ENCODE data around the gene MAMDC2.
"Not testable (repeated sequence)": the region's sequence is repeated elsewhere in the genome, so short reads cannot be mapped to it uniquely, and the experiment has no call there.

Gene MAMDC2

DNA sequence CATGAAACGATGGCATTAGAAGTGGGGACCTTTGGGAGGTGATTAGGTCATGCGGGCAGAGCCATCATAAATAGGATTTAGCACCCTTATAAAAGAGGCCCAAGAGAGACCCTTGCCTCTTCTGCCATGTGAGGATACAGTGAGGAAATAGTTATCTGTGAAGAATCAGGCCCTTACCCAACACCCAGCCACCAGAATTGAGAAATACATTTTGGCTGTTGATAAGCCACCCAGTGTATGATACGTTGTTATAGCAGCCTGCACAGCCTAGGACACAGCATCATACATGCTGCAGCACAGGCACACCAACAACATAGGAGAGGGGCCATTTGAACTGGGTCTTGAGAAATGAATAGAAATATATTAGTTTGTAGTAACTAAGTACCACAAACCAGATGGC is 8.0 kb upstream of the MAMDC2 start:
- no peak for DNase-seq (ENCODE audit: low read depth in 3 of 3, low spot score in 1 of 3)

DNA sequence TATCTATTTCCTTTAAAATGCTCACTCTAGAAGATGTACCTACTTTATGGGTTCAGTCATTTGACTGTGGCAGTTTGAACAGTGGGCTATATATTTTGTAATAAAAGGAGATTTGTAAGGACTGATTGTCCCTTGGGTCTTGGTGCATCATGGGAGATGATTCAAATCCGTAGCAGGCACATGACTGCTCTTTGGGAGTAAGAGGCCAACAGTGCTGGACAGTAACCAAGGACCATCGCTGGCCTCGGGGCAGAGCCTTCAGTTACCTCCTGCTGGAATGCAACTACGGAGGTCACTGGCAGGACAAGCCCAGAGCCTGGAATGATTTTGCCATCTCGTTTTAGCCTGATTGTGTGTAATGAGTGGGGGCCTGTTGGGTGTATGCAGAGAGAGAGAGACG is 7.0 kb upstream of the MAMDC2 start:
- no peak for DNase-seq (ENCODE audit: low read depth in 3 of 3, low spot score in 1 of 3)

DNA sequence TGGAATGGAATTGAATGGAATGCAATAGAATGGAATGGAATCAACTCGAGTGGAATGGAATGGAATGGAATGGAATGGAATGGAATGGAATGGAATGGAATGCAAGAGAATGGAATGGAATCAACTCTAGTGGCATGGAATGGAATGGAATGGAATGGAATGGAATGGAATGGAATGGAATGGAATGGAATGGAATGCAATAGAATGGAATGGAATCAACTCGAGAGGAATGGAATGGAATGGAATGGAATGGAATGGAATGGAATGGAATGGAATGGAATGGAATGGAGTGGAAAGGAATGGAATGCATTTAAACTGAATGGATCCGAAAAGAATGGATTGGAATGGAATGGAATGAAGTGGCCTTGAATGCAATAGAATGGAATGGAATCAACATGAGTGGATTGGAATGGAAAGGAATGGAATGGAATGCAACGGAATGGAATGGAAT is 5.5 kb upstream of the MAMDC2 start:
- DNase-seq (ENCODE audit: low read depth in 3 of 3, low spot score in 1 of 3): not testable (repeated sequence)

DNA sequence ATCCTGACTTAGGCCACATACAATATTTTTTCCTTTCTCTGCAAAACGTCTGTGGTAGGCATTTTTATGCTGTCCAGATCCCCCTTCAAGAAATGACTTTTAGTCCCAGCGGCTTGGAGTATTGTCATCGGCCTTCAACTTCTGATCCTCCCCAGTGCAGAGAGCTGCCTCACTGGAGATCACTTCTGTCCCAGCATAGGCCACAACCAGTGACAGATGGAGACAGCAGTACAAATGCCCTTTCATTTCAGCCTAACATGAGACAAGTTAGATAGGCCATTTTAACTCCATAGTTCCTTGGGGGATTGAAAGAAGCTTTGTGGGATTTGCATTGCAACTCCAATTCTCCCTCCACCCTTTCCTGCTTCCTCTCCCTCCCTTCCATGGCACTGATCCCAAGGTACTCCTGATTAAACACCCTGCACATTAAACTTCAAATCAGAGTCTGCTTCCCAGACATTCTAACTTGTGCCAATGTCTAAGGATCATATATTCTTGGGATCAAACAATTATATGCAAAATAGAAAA is 3.2 kb upstream of the MAMDC2 start:
- DNase-seq (ENCODE audit: low read depth in 3 of 3, low spot score in 1 of 3): no peak

DNA sequence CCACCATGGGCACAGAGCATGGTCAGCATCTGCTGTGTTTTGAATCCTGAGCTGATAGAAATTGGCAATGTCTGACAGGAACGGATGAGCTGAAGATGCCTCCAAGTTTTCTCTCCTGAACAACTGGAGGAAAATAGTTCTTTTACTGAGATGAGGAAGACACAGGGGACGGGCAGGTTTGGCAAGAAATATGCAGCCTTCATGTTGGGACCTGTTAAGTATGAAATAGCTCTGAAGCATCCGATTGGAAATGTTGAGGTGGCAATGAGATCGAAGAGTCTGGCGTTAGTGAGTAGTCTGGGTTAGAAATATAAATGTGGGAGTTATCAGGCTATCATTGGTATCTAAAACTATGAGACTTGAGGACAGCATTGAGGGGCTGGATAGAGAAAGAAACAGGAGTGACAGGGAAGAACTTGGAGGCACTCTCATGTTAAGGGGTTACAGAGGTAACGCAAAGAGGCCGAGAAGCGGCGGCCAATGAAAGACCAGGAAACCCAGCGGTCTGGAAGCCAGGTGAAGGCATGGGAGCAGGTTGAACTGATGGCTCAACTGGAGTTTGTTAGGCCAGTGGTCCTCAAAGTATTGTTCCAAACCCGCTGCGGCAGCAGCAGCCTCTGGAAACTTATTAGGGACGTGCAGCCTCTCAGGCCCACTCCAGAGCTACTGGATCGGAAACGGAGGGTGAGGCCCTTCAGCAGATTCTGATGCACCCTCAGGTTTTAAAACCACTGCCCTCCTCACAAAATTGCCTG is 1.0 kb upstream of the MAMDC2 start:
- DNase-seq (ENCODE audit: low read depth in 3 of 3, low spot score in 1 of 3): no peak

DNA sequence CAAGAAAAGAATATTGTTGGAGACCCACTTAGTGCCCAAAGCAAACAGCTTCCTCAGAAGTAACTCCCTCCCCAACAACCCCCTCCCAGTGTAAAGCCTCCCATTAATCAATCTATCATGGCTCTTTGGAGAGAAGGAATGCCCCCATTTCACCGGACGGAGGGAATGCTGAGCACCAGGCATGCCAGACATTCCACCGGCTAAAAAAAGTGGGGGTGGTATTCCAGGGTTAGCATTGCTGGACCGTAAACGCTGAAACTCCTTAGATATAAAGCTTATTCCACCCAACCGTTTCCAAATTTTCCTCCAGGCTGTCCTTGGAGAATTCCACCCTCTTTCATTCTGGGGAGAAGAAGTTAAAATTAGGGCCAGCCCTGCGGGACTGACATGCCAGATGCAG is 363 bp upstream of the MAMDC2 start:
- DNase-seq (ENCODE audit: low read depth in 3 of 3, low spot score in 1 of 3): no peak

DNA sequence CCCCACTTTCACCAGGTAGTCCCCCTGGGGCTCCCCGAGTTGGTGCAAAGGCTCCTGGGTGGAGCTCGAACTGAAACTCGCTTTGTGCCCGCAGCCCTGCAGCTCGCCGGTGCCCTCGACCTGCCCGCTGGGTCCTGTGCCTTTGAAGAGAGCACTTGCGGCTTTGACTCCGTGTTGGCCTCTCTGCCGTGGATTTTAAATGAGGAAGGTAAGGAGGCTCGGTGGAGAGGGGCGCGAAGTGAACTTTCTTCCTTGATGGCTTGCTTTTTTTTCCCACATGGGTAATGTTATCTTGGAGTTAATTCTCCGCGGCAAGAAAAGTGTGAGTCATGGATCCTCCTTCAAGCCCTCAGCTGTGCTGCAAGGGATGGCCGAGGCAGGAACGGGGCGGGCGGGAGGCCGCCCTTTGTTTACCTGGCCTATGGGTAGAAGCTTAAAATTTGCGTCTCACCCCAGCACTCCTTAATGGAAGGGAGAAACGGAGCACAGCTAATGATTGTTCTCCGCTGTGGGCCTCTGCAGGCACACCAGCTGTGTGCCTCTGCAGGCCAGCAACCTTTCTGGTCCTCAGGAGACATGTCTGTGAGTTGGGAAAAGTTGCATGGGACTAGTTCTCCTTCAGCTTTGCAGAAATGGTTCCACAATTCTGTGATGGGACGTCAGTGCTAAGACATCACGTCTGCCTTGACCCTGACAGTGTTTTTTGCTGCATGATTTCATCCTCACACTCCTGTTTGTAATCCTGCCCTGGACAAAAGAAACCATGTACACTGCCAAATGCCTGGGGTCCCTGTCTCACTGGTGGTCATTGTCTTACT is 1.1 kb downstream of the MAMDC2 start:
- no peak for DNase-seq (ENCODE audit: low read depth in 3 of 3, low spot score in 1 of 3)

DNA sequence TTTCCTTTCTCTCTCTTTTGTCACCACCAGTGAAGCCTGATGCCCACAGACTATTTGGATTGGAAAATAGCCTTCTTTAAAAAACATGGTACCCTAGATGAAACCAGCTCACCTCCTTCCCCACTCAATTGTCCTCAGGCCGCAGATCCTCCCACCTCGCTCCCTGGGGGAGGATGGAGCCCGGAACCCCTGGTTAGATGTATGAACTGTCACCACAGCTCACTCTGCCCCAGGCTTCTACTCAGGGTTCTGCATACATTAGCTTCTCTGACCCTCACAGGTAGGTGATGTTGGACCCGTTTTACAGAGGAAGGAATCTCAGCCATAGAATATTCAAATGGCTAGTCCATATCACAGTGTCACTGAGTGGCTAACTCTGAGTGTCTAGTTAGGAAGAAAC is 1.8 kb downstream of the MAMDC2 start:
- no peak for DNase-seq (ENCODE audit: low read depth in 3 of 3, low spot score in 1 of 3)

DNA sequence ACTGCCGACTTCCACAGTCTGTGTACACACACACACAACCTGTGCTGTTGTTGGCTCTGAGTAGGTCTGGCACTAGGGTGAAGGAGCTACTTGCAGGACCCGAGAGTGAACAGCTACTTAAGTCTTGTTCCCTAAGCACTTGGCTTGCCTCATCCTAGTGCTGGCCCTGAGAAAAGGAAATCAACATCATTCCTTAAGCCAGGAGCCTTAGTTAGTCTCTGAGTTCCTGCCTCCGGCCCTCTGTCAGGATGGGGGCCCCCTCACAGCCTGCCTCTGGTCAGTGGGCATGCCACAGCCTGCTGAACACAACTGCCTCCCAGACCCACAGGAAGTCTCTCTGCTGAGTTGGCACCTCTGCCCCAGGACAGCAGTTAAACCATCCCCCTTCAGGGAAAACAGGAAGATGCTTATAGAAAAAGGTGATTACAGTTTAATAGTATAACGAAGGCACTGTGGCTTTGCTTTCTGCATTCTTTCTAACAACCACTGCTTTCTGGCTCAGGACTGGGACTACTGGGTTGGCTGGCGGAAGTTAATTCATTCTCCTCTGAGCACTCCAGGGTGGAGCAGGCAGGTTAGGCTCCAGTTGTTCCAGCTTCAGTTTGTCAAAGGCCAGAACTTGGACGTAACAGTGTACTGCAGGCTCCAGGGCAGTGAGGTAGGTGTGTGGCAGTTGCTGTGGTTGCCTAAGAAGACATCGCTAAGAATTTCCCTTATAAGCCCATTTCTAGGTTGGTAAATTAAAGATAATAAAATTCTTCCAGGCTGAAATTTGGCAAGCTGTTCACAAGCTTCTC is 2.8 kb downstream of the MAMDC2 start:
- DNase-seq (ENCODE audit: low read depth in 3 of 3, low spot score in 1 of 3): no peak

DNA sequence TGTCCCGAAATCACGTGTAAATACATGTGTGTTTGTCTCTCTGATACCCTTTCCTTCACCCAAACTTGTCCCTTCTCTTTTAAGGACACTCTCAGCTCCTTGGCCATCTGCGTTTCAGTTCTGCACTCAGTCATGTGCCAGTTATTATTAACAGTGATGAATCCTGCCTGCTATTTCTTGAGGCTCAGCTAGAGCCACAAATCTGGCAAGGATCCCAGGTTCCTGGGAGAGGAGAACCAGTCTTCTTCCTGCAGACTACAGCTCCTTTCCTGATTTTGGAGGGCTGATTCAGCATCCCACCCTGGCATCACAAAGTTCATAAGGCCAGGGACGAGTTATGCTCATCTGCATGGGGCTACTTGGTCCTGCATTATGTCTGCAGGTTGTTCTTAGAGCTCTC is 5.6 kb downstream of the MAMDC2 start:
- DNase-seq (ENCODE audit: low read depth in 3 of 3, low spot score in 1 of 3): no peak

DNA sequence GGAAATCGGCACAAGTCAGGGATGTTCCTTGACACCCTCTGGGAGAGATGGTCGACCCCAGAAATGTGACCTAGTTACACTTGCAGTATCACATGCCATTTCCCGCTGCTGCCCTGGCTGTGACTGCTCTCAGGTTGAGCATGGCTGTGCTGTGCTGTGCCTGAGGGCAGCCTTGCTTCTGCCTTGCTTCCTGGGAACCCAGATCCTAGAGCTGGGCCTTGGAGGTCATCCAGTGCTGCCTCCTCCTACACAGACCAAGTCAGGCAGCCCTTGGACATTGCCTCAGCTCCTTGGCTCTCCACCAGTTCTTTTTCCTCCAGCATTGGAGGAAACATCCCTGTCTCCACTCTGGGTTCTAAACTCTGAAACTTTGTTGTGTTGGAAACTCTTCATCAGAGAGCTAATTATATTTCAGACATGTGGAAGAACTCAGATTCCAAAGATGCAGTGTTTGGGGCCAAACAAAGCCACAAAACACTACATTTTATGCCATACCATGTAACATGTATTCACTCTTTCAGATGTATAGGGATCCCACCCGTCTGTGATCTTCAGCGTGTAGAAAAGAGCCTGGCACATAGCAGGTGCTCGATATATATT is 6.1 kb downstream of the MAMDC2 start:
- no peak for DNase-seq (ENCODE audit: low read depth in 3 of 3, low spot score in 1 of 3)

DNA sequence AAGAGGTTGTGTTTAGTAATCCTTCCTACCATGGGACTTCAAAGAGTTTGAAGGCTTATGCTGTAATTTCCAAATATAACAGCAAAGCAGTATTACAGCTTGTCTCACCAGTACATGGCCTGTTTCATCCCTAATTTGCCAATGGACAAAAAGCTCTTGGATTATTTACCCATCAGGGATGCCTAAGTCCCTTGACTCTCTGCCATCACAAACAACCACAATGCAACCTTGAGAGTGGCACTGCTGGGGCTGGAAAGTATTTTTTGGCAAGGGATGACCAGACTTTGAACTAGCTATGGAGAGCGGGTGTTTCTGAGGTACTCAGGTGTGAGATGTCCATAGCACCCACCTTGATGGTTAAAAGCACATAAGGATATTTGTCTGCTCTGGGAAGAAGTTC is 9.1 kb downstream of the MAMDC2 start:
- DNase-seq (ENCODE audit: low read depth in 3 of 3, low spot score in 1 of 3): no peak

DNA sequence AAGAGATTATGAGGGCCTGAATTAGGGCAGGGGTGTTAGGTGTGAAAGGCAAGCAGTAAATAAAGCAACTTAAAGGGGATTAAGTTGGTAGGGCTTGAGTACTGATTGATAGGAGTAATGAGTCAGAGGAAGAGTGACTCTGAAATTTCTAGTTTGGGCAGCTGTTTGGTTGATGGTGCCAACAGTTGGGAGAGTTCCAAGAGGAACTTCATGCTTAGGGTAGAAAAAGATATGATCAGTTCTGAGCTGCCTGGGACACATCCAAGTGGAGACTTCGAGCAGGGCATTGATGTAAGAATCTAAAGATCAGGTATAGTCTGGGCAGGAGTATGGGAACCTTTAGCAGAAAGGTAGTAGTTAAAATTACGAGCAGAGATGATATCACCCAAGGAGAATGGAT is 10.2 kb downstream of the MAMDC2 start:
- DNase-seq (ENCODE audit: low read depth in 3 of 3, low spot score in 1 of 3): no peak

DNA sequence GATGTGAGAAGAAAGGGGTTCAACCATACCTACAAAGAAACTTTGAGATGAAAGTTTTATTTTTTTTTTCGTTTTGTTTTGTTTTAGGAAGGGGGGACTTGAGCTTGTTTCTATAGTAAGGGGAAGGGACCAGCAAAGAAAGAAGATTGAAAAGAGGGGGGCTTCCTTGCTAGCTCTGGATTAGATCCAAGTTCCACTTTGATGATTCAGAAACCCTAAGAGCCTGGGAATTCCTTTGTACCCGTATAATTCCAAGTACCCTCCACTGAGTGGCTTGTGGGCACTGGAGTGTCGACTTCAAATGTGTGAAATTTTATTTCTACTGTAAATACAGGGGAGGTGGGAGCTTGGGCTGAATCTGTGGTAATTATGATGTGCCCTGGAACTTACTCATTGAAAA is 10.9 kb downstream of the MAMDC2 start:
- no peak for DNase-seq (ENCODE audit: low read depth in 3 of 3, low spot score in 1 of 3)

DNA sequence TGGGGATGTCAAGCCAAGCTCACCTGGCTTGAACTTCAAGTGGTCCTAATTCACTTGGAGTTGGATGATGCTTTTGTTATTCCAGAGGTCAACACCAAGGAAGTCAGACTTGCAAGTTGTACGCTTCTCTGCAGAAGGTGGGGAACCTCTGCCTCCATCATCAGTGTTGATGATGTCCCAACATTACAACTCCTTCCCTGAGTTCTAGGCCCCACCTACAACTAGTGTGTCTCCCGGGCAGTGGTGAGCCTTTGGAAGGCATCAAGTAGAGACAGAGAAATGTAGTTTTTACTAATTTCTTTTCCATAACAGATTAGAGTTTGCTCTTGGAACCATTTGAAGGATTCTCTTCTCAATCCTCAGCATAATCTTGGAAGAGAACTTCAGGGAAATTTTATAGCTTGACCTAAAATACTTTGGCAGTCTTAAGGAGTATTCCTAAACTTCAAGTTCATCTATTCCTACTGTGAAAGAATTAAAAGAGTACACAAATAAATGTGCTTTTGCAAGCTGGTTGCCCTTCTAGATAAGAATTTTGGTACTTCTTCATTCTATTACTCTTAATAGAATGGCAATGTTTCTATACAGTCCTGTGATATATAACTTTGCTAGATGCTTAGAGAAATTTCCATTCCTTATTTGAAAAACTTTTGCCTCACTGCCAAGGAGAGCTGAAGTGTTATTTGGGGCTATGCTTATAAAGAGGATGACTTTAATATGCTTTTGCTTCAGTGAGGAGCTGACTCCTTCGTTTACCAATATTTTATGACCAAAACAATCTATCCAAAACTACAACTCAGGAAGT is 12.0 kb downstream of the MAMDC2 start:
- DNase-seq (ENCODE audit: low read depth in 3 of 3, low spot score in 1 of 3): no peak

DNA sequence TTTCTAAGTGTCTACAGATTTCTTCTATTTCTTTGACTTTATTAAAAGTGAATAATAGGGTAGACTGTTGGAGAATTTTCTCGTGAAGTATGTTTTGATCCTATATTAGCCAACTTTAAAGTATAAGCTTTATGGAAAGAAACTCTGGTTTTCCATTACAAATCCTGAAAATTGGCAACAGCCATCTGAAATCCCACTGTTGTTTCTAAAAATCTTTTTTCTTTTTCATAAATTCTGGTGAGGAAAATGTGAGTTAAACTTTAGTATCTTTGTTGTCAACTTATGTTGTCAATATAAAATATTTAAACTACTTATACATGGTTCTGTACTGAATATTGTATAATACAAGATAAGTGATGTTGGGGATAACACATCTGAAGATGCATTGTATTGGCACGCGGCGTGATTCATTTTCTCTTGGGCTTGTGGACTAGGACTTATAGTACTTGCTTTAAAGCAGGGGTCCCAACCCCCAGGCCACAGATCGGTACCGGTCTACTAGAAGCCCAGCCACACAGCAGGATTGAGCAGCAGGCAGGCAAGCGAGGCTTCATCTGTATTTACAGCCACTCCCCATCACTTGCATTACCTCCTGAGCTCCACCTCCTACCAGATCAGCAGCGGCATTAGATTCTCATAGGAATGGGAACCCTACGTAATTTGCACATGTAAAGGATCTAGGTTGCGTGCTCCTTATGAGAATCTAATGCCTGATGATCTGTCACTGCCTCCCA is 12.7 kb downstream of the MAMDC2 start:
- DNase-seq (ENCODE audit: low read depth in 3 of 3, low spot score in 1 of 3): no peak

DNA sequence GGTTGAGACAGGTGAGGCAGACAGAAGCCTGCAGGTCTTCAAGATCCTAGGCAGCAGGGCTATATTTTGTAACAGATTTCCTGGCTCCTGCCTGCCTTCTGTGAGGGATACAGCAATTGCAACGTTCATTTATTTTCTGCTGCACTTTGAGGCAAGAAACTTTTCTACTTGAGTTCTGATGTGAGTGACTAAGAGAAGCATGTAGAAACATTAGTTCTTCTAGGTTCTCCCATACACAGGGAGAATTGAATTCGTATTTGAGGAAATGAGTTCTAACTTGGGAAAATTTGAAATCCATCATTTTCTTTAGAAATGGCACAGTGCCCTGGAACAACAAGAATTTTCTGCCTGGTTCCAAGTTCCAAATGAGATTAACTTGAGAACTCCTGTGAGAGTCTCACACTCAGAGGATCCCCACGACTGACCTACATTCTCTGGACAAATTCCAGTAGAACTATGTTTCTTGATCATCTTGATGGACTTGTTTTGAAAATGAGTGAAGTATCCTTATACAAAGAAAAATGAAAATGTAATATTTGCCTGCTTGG is 15.0 kb downstream of the MAMDC2 start:
- no peak for DNase-seq (ENCODE audit: low read depth in 3 of 3, low spot score in 1 of 3)

DNA sequence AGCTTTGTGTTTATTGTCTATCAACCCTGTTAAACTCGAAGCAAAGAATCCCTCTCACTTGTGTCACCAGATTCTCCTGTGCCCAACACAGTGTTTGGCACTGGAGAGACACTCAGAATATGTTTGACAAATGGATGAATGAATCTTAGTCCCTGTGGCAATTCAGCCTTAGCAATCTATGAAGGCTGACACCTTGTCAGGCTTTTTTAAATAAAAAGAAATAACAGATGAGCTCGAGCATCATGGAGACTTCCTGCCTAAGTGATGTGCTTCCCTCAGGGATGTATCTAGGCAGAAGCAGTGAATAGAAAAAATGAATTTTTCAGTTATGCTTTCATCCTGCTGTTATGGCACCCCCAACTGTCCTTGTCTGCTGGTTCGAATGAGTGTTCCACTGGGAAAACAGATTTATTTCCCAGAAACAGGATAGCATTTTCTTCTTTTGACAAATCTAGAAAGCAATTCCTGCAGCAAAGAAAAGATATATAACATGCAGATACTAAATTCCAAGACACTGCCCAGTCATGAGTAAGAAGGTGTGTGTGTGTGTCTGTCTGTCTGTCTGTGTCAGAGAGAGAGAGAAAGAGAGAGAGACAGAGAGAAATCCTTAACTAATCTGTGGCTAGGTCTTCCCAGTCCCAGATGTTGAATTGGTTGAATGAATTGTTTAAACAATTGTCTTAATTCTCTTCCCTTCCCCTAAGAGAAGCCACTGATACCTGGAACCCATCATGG is 16.7 kb downstream of the MAMDC2 start:
- no peak for DNase-seq (ENCODE audit: low read depth in 3 of 3, low spot score in 1 of 3)

Measured in stimulated activated CD4-positive, alpha-beta T cell treated with anti-CD3 and anti-CD28 coated beads, TNF-alpha, amount 100 ng/mL, for 1 hour (primary cell).